Esophagus squamous epithelium (tissue), 4 donors: ENCODE measurements around the gene TUBB2B.

ENCODE experiments used
- CTCF ChIP-seq, 6 experiments: fragments of 450-650 bp in 4 of 6; fragments of 200-600 bp in 2 of 6; sonication (generic) in 2 of 6; IDR thresholded peaks; one replicate each; pipeline ENCODE4 v1.5.1; 2016 to 2019; ENCODE audit warnings: antibody characterized with exemption in 6 of 6, mild to moderate bottlenecking in 4 of 6, moderate library complexity in 4 of 6
- POLR2A ChIP-seq, 4 donors: fragments of 450-650 bp; IDR thresholded peaks; one replicate each; pipeline ENCODE4 v1.6.1; 2017; ENCODE audit warnings: antibody characterized with exemption in 4 of 4, mild to moderate bottlenecking in 4 of 4, moderate library complexity in 3 of 4

- no peak for TF ChIP-seq CTCF (IDR thresholded peaks at IDR 0.05)
- TF ChIP-seq POLR2A (IDR thresholded peaks at IDR 0.05): no peak
These were observed 40.5 kb downstream of the TUBB2B start for GRCh38 chr6:3186974-3187382.
